HEK293T (cell line): ENCODE data around the gene TNPO3.
"Not testable (repeated sequence)": the region's sequence is repeated elsewhere in the genome, so short reads cannot be mapped to it uniquely, and the experiment has no call there.

Source experiments
- CTCF ChIA-PET: fragments of 350-600 bp; formaldehyde crosslinking; extraction: SDS; loops from one replicate; lab custom pipeline; 2021; ENCODE audit warnings: antibody characterized with exemption, inconsistent platforms; lab: Yijun Ruan, JAX
- POLR2A ChIA-PET: fragments of 350-600 bp; formaldehyde crosslinking; extraction: SDS; loops from one replicate; lab custom pipeline; 2020; ENCODE audit warnings: antibody characterized with exemption, inconsistent platforms; lab: Yijun Ruan, JAX
- DNase-seq: peaks from one replicate; pipeline ENCODE4 v3.0.0; 2012; ENCODE audit warnings: mixed read lengths; ENCODE audit errors: extremely low spot score
- ARNT ChIP-seq: fragments of 450-650 bp; IDR thresholded peaks from 2 replicates; pipeline ENCODE4 v1.6.1; 2017; ENCODE audit warnings: mild to moderate bottlenecking
- BHLHE40 ChIP-seq: fragments of 450-650 bp; IDR thresholded peaks from 2 replicates; pipeline ENCODE4 v1.6.1; 2016; ENCODE audit warnings: mild to moderate bottlenecking, moderate library complexity, borderline replicate concordance
- CTBP1 ChIP-seq: fragments of 450-650 bp; IDR thresholded peaks from 2 replicates; pipeline ENCODE4 v1.6.1; 2016; ENCODE audit warnings: borderline replicate concordance
- ELF4 ChIP-seq: fragments of 450-650 bp; IDR thresholded peaks from 2 replicates; pipeline ENCODE4 v1.6.1; 2017; ENCODE audit warnings: antibody characterized with exemption
- FOXA1 ChIP-seq: fragments of 450-650 bp; IDR thresholded peaks from 2 replicates; pipeline ENCODE4 v1.6.1; 2016; ENCODE audit warnings: mild to moderate bottlenecking
- FOXK2 ChIP-seq: fragments of 450-650 bp; IDR thresholded peaks from 2 replicates; pipeline ENCODE4 v1.6.1; 2016; ENCODE audit warnings: mild to moderate bottlenecking
- FOXM1 ChIP-seq: fragments of 450-650 bp; IDR thresholded peaks from 2 replicates; pipeline ENCODE4 v1.6.1; 2017; ENCODE audit warnings: mild to moderate bottlenecking, borderline replicate concordance
- HDGF ChIP-seq: fragments of 450-650 bp; IDR thresholded peaks from 2 replicates; pipeline ENCODE4 v1.6.1; 2017; ENCODE audit warnings: antibody characterized with exemption, borderline replicate concordance
- L3MBTL2 ChIP-seq: fragments of 450-650 bp; conservative IDR thresholded peaks from 2 replicates; pipeline ENCODE4 v1.6.1; 2016; ENCODE audit warnings: mild to moderate bottlenecking
- LEF1 ChIP-seq: fragments of 450-650 bp; IDR thresholded peaks from 2 replicates; pipeline ENCODE4 v1.6.1; 2017; ENCODE audit warnings: mild to moderate bottlenecking, borderline replicate concordance
- NFRKB ChIP-seq: fragments of 450-650 bp; IDR thresholded peaks from 2 replicates; pipeline ENCODE4 v1.6.1; 2016; ENCODE audit warnings: mild to moderate bottlenecking, moderate library complexity
- SP1 ChIP-seq: fragments of 450-650 bp; IDR thresholded peaks from 2 replicates; pipeline ENCODE4 v1.6.1; 2017
- SUZ12 ChIP-seq: fragments of 450-650 bp; IDR thresholded peaks from 2 replicates; pipeline ENCODE4 v1.6.1; 2016; ENCODE audit warnings: mild to moderate bottlenecking
- TARDBP ChIP-seq: fragments of 450-650 bp; IDR thresholded peaks from 2 replicates; pipeline ENCODE4 v1.6.1; 2016
- ZNF384 ChIP-seq: fragments of 450-650 bp; IDR thresholded peaks from 2 replicates; pipeline ENCODE4 v1.6.1; 2016
- TF ChIP-seq, protein P1 (sequence below): fragments of 450-650 bp; IDR thresholded peaks from 2 replicates; pipeline ENCODE4 v1.6.1; 2016

Gene TNPO3

GRCh38 chr7:129074361-129074871 lies 19.5 kb upstream of the TNPO3 start:
- ChIA-PET POLR2A (no interaction called here), CTCF (no interaction called here)
- TF ChIP-seq FOXM1: no peak
- TF ChIP-seq BHLHE40: no peak
- TF ChIP-seq NFRKB: no peak
- TF ChIP-seq L3MBTL2: no peak
- no peak for TF ChIP-seq FOXK2
- no peak for TF ChIP-seq ARNT
- no peak for TF ChIP-seq ZNF384
- no peak for TF ChIP-seq CTBP1
- no peak for DNase-seq

- ChIA-PET CTCF (no interaction called here), POLR2A (no interaction called here)
- TF ChIP-seq SUZ12 (no peak), L3MBTL2 (no peak)
- no peak for DNase-seq
Observed at GRCh38 chr7:129073738-129074137, 18.8 kb upstream of the TNPO3 start.

GRCh38 chr7:129073204-129073603 lies 18.3 kb upstream of the TNPO3 start:
- ChIA-PET POLR2A (no interaction called here), CTCF (interaction anchor here (0.8 to 1.0 kb wide), 2 partner anchors 90 to 114 kb away, joined by 3 to 7 read pairs; no protein-coding TSS in a partner anchor)
- TF ChIP-seq SP1: no peak
- no peak for TF ChIP-seq ARNT
- no peak for TF ChIP-seq FOXK2
- no peak for TF ChIP-seq SUZ12
- no peak for DNase-seq

- TF ChIP-seq ARNT (no peak), FOXA1 (no peak), SP1 (no peak), L3MBTL2 (no peak)
- ChIA-PET CTCF (interaction anchor here (0.8 to 1.0 kb wide), 2 partner anchors 91 to 113 kb away, joined by 3 to 7 read pairs; no protein-coding TSS in a partner anchor), POLR2A (no interaction called here)
- DNase-seq: no peak
Observed at GRCh38 chr7:129072479-129073011, 17.6 kb upstream of the TNPO3 start.

- ChIA-PET POLR2A (interaction anchor here (7.7 kb wide), 1 partner anchor 14 kb away, joined by 73 read pairs; the partner anchor contains the start of gene TNPO3), CTCF (no interaction called here)
- TF ChIP-seq LEF1 (no peak), CTBP1 (no peak), ARNT (no peak), SP1 (no peak), NFRKB (no peak), FOXM1 (no peak), SUZ12 (no peak), BHLHE40 (no peak), ELF4 (no peak), ZNF384 (no peak), L3MBTL2 (no peak), TARDBP (no peak), FOXK2 (no peak), FOXA1 (no peak), HDGF (no peak)
- TF ChIP-seq, protein P1, sequence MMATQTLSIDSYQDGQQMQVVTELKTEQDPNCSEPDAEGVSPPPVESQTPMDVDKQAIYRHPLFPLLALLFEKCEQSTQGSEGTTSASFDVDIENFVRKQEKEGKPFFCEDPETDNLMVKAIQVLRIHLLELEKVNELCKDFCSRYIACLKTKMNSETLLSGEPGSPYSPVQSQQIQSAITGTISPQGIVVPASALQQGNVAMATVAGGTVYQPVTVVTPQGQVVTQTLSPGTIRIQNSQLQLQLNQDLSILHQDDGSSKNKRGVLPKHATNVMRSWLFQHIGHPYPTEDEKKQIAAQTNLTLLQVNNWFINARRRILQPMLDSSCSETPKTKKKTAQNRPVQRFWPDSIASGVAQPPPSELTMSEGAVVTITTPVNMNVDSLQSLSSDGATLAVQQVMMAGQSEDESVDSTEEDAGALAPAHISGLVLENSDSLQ: no peak
- DNase-seq: no peak
Observed at GRCh38 chr7:129069021-129069420, 14.1 kb upstream of the TNPO3 start.

DNA sequence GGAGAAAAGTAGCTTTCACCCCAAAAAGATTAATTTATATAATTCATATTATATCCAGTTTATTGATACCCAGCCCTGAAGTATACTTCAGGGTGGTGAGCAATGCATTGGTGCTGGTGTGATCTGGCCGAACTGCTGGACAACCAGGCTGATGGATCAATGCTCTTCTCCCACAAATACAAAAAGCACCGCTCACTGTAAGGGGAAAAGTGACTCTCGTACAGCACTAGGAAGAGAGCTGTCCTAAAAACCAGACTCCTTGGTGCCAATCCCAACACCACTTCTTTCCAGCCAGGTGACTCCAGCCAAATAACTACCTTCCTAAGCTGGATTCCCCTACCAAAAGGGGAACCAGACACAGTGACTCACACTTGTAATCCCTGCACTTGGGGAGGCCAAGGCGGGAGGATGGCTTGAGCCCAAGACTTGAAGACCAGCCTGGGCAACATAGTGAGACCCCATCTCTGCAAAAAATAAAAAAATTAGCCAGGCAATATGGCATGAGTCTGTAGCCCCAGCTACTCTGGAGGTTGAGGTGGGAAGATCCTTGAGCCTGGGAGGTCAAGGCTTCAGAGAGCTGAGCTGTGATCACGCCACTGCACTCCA lies 13.1 kb upstream of the TNPO3 start:
- POLR2A ChIA-PET: interaction anchor here (7.7 kb wide), 1 partner anchor 13 kb away, joined by 73 read pairs; the partner anchor contains the start of gene TNPO3
- CTCF ChIA-PET: interaction anchor here (0.7 kb wide), 1 partner anchor 283 kb away, joined by 3 read pairs; no protein-coding TSS in a partner anchor
- TF ChIP-seq ELF4 (no peak), L3MBTL2 (no peak), FOXM1 (no peak), FOXA1 (no peak), BHLHE40 (no peak), FOXK2 (no peak), ARNT (no peak), TARDBP (no peak)
- no peak for DNase-seq

- CTCF ChIA-PET: interaction anchor here (0.6 kb wide), 1 partner anchor 100 kb away, joined by 3 read pairs; no protein-coding TSS in a partner anchor
- not testable (repeated sequence) for DNase-seq
- POLR2A ChIA-PET: interaction anchor here (7.7 kb wide), 1 partner anchor 12 kb away, joined by 73 read pairs; the partner anchor contains the start of gene TNPO3
Observed at GRCh38 chr7:129067132-129067561, 12.2 kb upstream of the TNPO3 start.
